Endothelial cell (in vitro differentiated cells): ENCODE results near the gene COL3A1. TPM values are rescaled to one million over a fixed set of nuclear protein-coding genes. Genes with fewer than 3 reads are reported as not detected.

Experiments used
- DNase-seq: peaks from one replicate; pipeline ENCODE4 v3.0.0; 2021; ENCODE audit warnings: low spot score
- H3K27ac Mint-ChIP-seq: one replicate; pipeline ENCODE4 v1.8.0; 2021; ENCODE audit warnings: mixed read lengths, inconsistent platforms; ENCODE audit not compliant: unreplicated experiment
- H3K27me3 Mint-ChIP-seq: one replicate; pipeline ENCODE4 v1.8.0; 2021; ENCODE audit warnings: mild to moderate bottlenecking, moderate library complexity, mixed read lengths, inconsistent platforms; ENCODE audit not compliant: unreplicated experiment
- H3K36me3 Mint-ChIP-seq: one replicate; pipeline ENCODE4 v1.8.0; 2021; ENCODE audit warnings: mild to moderate bottlenecking, low read depth, mixed read lengths, inconsistent platforms; ENCODE audit not compliant: unreplicated experiment
- H3K4me1 Mint-ChIP-seq: one replicate; pipeline ENCODE4 v1.8.0; 2021; ENCODE audit warnings: mild to moderate bottlenecking, mixed read lengths, inconsistent platforms; ENCODE audit not compliant: unreplicated experiment
- H3K4me3 Mint-ChIP-seq: one replicate; pipeline ENCODE4 v1.8.0; 2021; ENCODE audit warnings: mild to moderate bottlenecking, mixed read lengths, inconsistent platforms; ENCODE audit not compliant: unreplicated experiment
- H3K9me3 Mint-ChIP-seq: one replicate; pipeline ENCODE4 v1.8.0; 2021; ENCODE audit warnings: mixed read lengths, inconsistent platforms; ENCODE audit not compliant: unreplicated experiment
- total RNA-seq: library from RNA; stranded (reverse); fragmentation: NEBNext Ultra II Directional; extraction: Animal tissue kit (Norgen Biotek cat#: 25700); gene quantifications from one replicate; pipeline ENCODE4 v1.2.1, GENCODE V29; 2021; ENCODE audit not compliant: unreplicated experiment
- TF ChIP-seq, protein P1 (sequence below): fragments of 200-600 bp; sonication (generic); IDR thresholded peaks from one replicate; pipeline ENCODE4 v1.5.0; 2021; ENCODE audit warnings: antibody characterized with exemption; ENCODE audit not compliant: unreplicated experiment

COL3A1 gene
- total RNA-seq, 1 donor from 2014 or later: 0.31 TPM

DNA sequence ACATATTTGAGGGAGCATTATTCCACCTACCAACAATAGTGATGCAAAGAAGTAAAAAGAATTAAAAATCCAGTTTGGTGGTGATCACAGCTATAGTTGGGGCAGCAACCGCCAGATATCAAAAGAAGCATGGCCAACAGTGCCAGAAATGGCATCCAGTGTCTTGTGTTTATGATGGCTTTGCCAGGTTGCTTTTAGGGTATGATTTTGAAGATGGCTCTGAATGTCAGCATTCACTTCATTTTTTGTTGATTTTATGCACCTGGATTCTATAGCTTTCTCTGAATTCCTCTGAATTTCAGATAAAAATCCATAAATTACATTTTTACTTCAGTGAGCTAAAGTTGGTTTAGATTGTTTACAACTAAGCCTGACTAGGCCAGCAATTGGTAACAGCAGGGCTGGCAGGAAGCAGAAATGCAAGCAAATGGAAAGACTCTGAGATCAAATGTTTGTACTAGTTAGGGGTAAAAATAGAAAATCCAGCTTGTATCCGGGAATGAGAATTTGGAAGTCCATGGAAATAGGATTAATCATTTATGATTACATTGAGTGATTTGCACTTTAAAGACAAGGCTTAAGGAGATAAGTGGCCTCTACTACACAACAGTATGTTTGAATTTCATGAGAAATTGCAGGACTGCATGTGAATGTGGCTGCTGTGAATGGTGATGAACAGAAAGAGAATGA is 40.4 kb downstream of the COL3A1 start:
- H3K27ac Mint-ChIP-seq: no peak overlapping the region
- TF ChIP-seq, protein P1, sequence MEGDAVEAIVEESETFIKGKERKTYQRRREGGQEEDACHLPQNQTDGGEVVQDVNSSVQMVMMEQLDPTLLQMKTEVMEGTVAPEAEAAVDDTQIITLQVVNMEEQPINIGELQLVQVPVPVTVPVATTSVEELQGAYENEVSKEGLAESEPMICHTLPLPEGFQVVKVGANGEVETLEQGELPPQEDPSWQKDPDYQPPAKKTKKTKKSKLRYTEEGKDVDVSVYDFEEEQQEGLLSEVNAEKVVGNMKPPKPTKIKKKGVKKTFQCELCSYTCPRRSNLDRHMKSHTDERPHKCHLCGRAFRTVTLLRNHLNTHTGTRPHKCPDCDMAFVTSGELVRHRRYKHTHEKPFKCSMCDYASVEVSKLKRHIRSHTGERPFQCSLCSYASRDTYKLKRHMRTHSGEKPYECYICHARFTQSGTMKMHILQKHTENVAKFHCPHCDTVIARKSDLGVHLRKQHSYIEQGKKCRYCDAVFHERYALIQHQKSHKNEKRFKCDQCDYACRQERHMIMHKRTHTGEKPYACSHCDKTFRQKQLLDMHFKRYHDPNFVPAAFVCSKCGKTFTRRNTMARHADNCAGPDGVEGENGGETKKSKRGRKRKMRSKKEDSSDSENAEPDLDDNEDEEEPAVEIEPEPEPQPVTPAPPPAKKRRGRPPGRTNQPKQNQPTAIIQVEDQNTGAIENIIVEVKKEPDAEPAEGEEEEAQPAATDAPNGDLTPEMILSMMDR: no peak
- no peaks in the 10 kb centered on the region for H3K36me3 Mint-ChIP-seq
- no peaks in the 10 kb centered on the region for H3K9me3 Mint-ChIP-seq
- no peak for DNase-seq
- no peaks in the 10 kb centered on the region for H3K27me3 Mint-ChIP-seq
- no peaks in the 10 kb centered on the region for H3K4me1 Mint-ChIP-seq
- no peak overlapping the region for H3K4me3 Mint-ChIP-seq

DNA sequence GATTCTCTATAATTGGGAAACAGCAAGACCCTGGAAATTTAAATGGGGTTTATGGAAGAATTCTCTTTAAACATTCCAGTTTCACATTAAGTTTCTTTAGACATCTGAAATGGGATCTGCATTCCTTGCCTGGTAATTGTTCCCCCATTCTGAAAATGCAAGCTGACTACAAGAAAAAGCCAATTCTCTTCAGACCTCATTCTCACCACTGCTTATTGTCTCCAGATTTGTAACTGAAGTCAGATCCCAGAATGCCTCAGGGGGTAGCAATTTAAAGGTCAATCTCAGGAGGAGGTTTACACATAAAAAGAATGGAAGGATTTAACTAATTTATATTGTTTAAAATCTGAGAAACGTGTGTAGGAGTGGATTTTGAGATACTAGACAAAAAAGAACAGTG is 41.2 kb downstream of the COL3A1 start:
- peaks cover 2% of the 10 kb centered on the region for H3K27me3 Mint-ChIP-seq
- H3K36me3 Mint-ChIP-seq: no peaks in the 10 kb centered on the region
- H3K27ac Mint-ChIP-seq: no peak overlapping the region
- TF ChIP-seq, protein P1: no peak
- no peak overlapping the region for H3K4me3 Mint-ChIP-seq
- no peaks in the 10 kb centered on the region for H3K9me3 Mint-ChIP-seq
- H3K4me1 Mint-ChIP-seq: no peaks in the 10 kb centered on the region
- no peak for DNase-seq

DNA sequence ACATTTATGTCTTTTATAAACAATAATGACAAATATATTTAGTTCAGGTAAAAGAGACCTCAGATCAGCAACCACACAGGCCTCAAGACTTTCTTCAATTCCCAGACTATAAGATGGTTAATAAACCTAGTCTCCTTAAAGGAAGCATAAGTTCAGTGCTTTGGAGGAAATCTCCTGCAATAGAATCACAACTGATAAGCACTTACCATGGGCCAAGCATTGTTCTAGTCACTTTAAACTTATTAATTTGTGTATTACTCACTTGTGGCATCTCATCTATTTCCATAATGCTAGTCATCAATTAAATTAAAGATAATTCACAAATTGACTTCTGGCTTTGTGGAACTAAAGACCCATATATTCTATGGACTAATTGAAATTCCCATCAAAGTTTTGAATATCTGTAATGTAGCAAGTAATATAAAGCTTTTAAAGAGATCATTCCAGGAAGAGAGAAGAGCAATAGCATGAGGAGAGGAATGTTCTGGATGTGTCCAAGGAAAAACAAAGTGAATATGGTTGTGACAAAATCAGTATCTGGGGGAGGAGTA is 42.2 kb downstream of the COL3A1 start:
- Mint-ChIP-seq H3K27ac (no peak overlapping the region), H3K9me3 (no peaks in the 10 kb centered on the region), H3K4me3 (no peak overlapping the region), H3K4me1 (no peaks in the 10 kb centered on the region), H3K36me3 (no peaks in the 10 kb centered on the region), H3K27me3 (peaks cover 2% of the 10 kb centered on the region)
- TF ChIP-seq, protein P1: no peak
- no peak for DNase-seq

DNA sequence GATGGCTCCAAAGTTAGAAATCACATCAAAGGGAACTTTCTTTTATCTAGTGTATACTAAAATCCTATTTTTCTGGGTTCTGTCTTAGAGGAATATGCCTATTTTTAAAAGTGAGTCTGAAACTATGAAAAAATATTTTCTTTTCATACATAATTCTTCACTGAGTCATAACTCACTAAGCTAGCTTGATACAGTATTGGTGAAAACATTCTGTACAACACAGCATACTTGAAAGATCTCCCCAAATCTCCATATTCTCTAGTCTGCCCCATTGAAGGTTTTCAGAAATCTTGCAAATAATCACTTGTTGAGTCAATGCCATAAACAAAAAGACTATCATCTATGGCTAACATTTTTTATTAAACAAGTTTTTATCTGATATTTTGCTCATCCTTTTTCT is 44.5 kb downstream of the COL3A1 start:
- H3K27me3 Mint-ChIP-seq: peaks cover 2% of the 10 kb centered on the region
- no peaks in the 10 kb centered on the region for H3K36me3 Mint-ChIP-seq
- DNase-seq: no peak
- H3K4me3 Mint-ChIP-seq: no peak overlapping the region
- no peaks in the 10 kb centered on the region for H3K4me1 Mint-ChIP-seq
- TF ChIP-seq, protein P1: no peak
- no peaks in the 10 kb centered on the region for H3K9me3 Mint-ChIP-seq
- H3K27ac Mint-ChIP-seq: no peak overlapping the region

DNA sequence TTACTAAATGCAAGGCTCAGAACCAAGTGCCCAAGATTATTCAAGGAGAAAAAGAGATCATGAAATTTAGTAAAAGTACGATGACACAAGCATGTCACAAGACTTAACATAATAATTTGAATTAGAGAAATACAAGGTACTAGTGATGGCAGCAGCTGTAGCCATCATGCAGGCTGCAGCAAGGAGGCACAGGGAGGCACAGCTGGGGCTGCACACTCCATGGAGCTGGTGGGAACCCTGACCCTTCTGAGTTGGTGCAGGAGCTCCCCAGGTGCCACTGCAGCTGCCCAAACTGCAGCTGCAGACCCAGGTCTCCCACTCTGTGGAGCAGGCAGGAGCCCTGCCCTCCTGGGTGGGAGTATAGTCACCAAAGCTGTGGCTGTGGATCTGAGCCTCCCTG is 46.0 kb downstream of the COL3A1 start:
- TF ChIP-seq, protein P1: no peak

More for the DNA sequence above, 46.0 kb downstream of the COL3A1 start:
- Mint-ChIP-seq H3K27ac (no peak overlapping the region), H3K27me3 (peaks cover 2% of the 10 kb centered on the region), H3K9me3 (no peaks in the 10 kb centered on the region), H3K36me3 (no peaks in the 10 kb centered on the region), H3K4me3 (no peak overlapping the region), H3K4me1 (no peaks in the 10 kb centered on the region)
- no peak for DNase-seq
